H1 (cell line): ENCODE measurements around the gene MBP. TPM values are rescaled to one million over a fixed set of nuclear protein-coding genes. Genes with fewer than 3 reads are reported as not detected.

Experiments used
- CTCF ChIA-PET: fragments of 300-600 bp; sonication (Branson Sonifier 250); formaldehyde crosslinking; loops from one replicate; lab custom pipeline; 2021; ENCODE audit not compliant: partially characterized antibody; lab: Charles Lee
- POLR2A ChIA-PET: fragments of 300-600 bp; sonication (Branson Sonifier 250); formaldehyde crosslinking; loops from one replicate; lab custom pipeline; 2021; ENCODE audit warnings: inconsistent platforms; ENCODE audit not compliant: partially characterized antibody; lab: Charles Lee
- DNase-seq, 2 experiments: peaks; one replicate each; pipeline versions ENCODE4 v3.0.0 to v3.0.0-alpha.2; 2010 to 2022; ENCODE audit warnings: low spot score in 2 of 2, low read depth in 1 of 2, mixed read lengths in 1 of 2
- FAIRE-seq: peaks from 2 replicates; lab custom pipeline; 2011; peaks lifted over from hg19 to GRCh38; lab: Jason Lieb, UNC
- H2AFZ ChIP-seq: 2 replicates; pipeline ENCODE4 v1.8.1; 2012; ENCODE audit warnings: low read length, inconsistent platforms
- H2AK5ac ChIP-seq: 2 replicates; pipeline ENCODE4 v1.6.1; 2013; ENCODE audit warnings: low read depth, low read length
- H2BK120ac ChIP-seq: replicated peaks from 2 replicates; pipeline ENCODE3; 2013; ENCODE audit warnings: low read depth, low read length, inconsistent platforms
- H2BK12ac ChIP-seq: 2 replicates; pipeline ENCODE4 v1.6.1; 2013; ENCODE audit warnings: low read depth, low read length
- H2BK15ac ChIP-seq: 2 replicates; pipeline ENCODE4 v1.6.1; 2013; ENCODE audit warnings: low read length
- H2BK20ac ChIP-seq: 2 replicates; pipeline ENCODE4 v1.6.1; 2013; ENCODE audit warnings: low read length
- H2BK5ac ChIP-seq: 2 replicates; pipeline ENCODE4 v1.6.1; 2013; ENCODE audit warnings: low read depth, low read length
- H3K14ac ChIP-seq: 2 replicates; pipeline ENCODE4 v1.6.1; 2013; ENCODE audit warnings: inconsistent platforms; ENCODE audit not compliant: insufficient read length
- H3K18ac ChIP-seq: 2 replicates; pipeline ENCODE4 v1.6.1; 2013; ENCODE audit warnings: low read length; ENCODE audit errors: extremely low read depth
- H3K23ac ChIP-seq: 2 replicates; pipeline ENCODE4 v1.6.1; 2013; ENCODE audit warnings: inconsistent platforms; ENCODE audit not compliant: insufficient read length
- H3K23me2 ChIP-seq: 2 replicates; pipeline ENCODE4 v1.6.1; 2013; ENCODE audit warnings: low read depth, low read length
- H3K27ac ChIP-seq: 2 replicates; pipeline ENCODE4 v1.6.1; 2011; ENCODE audit warnings: low read depth, low read length, inconsistent platforms
- H3K27me3 ChIP-seq, 4 experiments: replicated peaks in 1 of 4; 1 replicate in 1 of 4; 2 replicates in 3 of 4; pipeline versions ENCODE4 v1.6.1 to v1.8.1; 2011 to 2013; ENCODE audit warnings: low read length in 3 of 4, mild to moderate bottlenecking in 3 of 4, inconsistent platforms in 2 of 4, mixed read lengths in 2 of 4, moderate library complexity in 1 of 4; ENCODE audit not compliant: control insufficient read depth in 3 of 4, insufficient read depth in 3 of 4; ENCODE audit errors: extremely low read depth in 1 of 4
- H3K36me3 ChIP-seq, 4 experiments: 2 replicates each; pipeline versions ENCODE4 v1.6.1 to v1.8.1; 2011 to 2013; ENCODE audit warnings: mild to moderate bottlenecking in 4 of 4, low read length in 3 of 4, moderate library complexity in 2 of 4, control low read depth in 1 of 4, inconsistent platforms in 1 of 4; ENCODE audit not compliant: insufficient read depth in 4 of 4, control insufficient read depth in 2 of 4
- H3K4ac ChIP-seq: replicated peaks from 2 replicates; pipeline ENCODE3; 2013; ENCODE audit warnings: low read length, low read depth, mixed read lengths, inconsistent platforms; ENCODE audit not compliant: insufficient read length
- H3K4me1 ChIP-seq, 4 experiments: replicated peaks in 1 of 4; 1 replicate in 1 of 4; 2 replicates in 3 of 4; pipeline versions ENCODE4 v1.6.1 to v1.8.1; 2011 to 2013; ENCODE audit warnings: low read length in 3 of 4, inconsistent platforms in 2 of 4, mixed read lengths in 1 of 4; ENCODE audit not compliant: insufficient read depth in 4 of 4, control insufficient read depth in 3 of 4
- H3K4me2 ChIP-seq, 2 experiments: 2 replicates each; pipeline versions ENCODE4 v1.6.1 to v1.8.1; 2011 to 2013; ENCODE audit warnings: low read depth in 2 of 2, low read length in 2 of 2, control low read depth in 1 of 2, inconsistent platforms in 1 of 2, mild to moderate bottlenecking in 1 of 2; ENCODE audit not compliant: insufficient read depth in 1 of 2
- H3K4me3 ChIP-seq, 4 experiments: fragments of 200-600, 300-600 bp in 1 of 4; sonication (generic), shearing (Covaris generic), sonication (Bioruptor Twin) in 1 of 4; 2 replicates each; pipeline versions ENCODE4 v1.5.1 to v1.8.1; 2011 to 2016; ENCODE audit warnings: low read length in 4 of 4, low read depth in 3 of 4, control low read depth in 2 of 4, inconsistent platforms in 2 of 4, mild to moderate bottlenecking in 2 of 4, mixed read lengths in 1 of 4, moderate library complexity in 1 of 4; ENCODE audit not compliant: insufficient read depth in 2 of 4; ENCODE audit errors: extremely low read depth in 1 of 4
- H3K56ac ChIP-seq: replicated peaks from 2 replicates; pipeline ENCODE3; 2013; ENCODE audit warnings: low read depth, mild to moderate bottlenecking, mixed read lengths, low read length, inconsistent platforms; ENCODE audit not compliant: insufficient read length
- H3K79me1 ChIP-seq: 2 replicates; pipeline ENCODE4 v1.6.1; 2013; ENCODE audit warnings: low read depth, low read length, control low read depth
- H3K79me2 ChIP-seq, 2 experiments: 2 replicates each; pipeline versions ENCODE4 v1.6.1 to v1.8.1; 2012 to 2013; ENCODE audit warnings: low read length in 2 of 2, mild to moderate bottlenecking in 2 of 2, inconsistent platforms in 1 of 2; ENCODE audit not compliant: insufficient read depth in 2 of 2, control insufficient read depth in 1 of 2
- H3K9ac ChIP-seq, 4 experiments: replicated peaks in 1 of 4; 1 replicate in 1 of 4; 2 replicates in 3 of 4; pipeline versions ENCODE4 v1.6.1 to v1.8.1; 2011 to 2013; ENCODE audit warnings: low read depth in 3 of 4, low read length in 3 of 4, control low read depth in 2 of 4, mild to moderate bottlenecking in 2 of 4, moderate library complexity in 2 of 4, inconsistent platforms in 1 of 4; ENCODE audit errors: extremely low read depth in 1 of 4
- H3K9me3 ChIP-seq, 2 experiments: 2 replicates each; pipeline versions ENCODE4 v1.6.1 to v1.8.1; 2012 to 2013; ENCODE audit warnings: mild to moderate bottlenecking in 2 of 2, moderate library complexity in 2 of 2, control low read depth in 1 of 2, inconsistent platforms in 1 of 2, low read depth in 1 of 2, low read length in 1 of 2, mixed read lengths in 1 of 2; ENCODE audit not compliant: insufficient read depth in 2 of 2
- H4K20me1 ChIP-seq, 2 experiments: replicated peaks in 1 of 2; 2 replicates each; pipeline versions ENCODE3 to v1.8.1; 2011 to 2013; ENCODE audit warnings: inconsistent platforms in 2 of 2, low read length in 2 of 2, mild to moderate bottlenecking in 1 of 2; ENCODE audit not compliant: insufficient read depth in 2 of 2, control insufficient read depth in 1 of 2
- H4K5ac ChIP-seq: 2 replicates; pipeline ENCODE4 v1.6.1; 2013; ENCODE audit warnings: low read length, low read depth, mixed read lengths, inconsistent platforms; ENCODE audit not compliant: insufficient read length
- H4K8ac ChIP-seq: 2 replicates; pipeline ENCODE4 v1.8.0; 2013; ENCODE audit warnings: mild to moderate bottlenecking, moderate library complexity, low read length, inconsistent platforms; ENCODE audit not compliant: insufficient read depth; ENCODE audit errors: extremely low read depth
- H4K91ac ChIP-seq: replicated peaks from 2 replicates; pipeline ENCODE3; 2013; ENCODE audit warnings: low read length, mixed read lengths, inconsistent platforms; ENCODE audit not compliant: insufficient read length
- CBX5 ChIP-seq: fragments of 300-800, 300-1000 bp; sonication (generic); IDR thresholded peaks from 2 replicates; pipeline ENCODE4 v1.7.1; 2016; ENCODE audit warnings: antibody characterized with exemption, low read length, low read depth
- GABPA ChIP-seq: IDR thresholded peaks from 2 replicates; pipeline ENCODE4 v1.6.1; 2011; ENCODE audit warnings: mild to moderate bottlenecking, low read length, moderate library complexity, borderline replicate concordance; ENCODE audit not compliant: insufficient read depth
- GTF2F1 ChIP-seq: IDR thresholded peaks from 2 replicates; pipeline ENCODE4 v1.6.1; 2012; ENCODE audit warnings: low read depth, low read length, improper control_type of control experiment, borderline replicate concordance
- HDAC2 ChIP-seq, 2 experiments: fragments of 300-600 bp in 1 of 2; sonication (generic) in 1 of 2; IDR thresholded peaks; 2 replicates each; pipeline ENCODE4 v1.6.1; 2011 to 2012; ENCODE audit warnings: low read depth in 2 of 2, low read length in 2 of 2, mild to moderate bottlenecking in 2 of 2, moderate library complexity in 2 of 2, borderline replicate concordance in 1 of 2, inconsistent platforms in 1 of 2
- NANOG ChIP-seq: IDR thresholded peaks from 2 replicates; pipeline ENCODE4 v1.6.1; 2011; ENCODE audit warnings: low read length, low read depth, mild to moderate bottlenecking, inconsistent platforms; ENCODE audit not compliant: insufficient read depth, poor library complexity, severe bottlenecking
- PHF8 ChIP-seq: fragments of 200-600 bp; sonication (generic); conservative IDR thresholded peaks from 2 replicates; pipeline ENCODE4 v1.7.1; 2012; ENCODE audit warnings: low read depth, mild to moderate bottlenecking, inconsistent platforms, low read length, moderate library complexity
- POU5F1 ChIP-seq: IDR thresholded peaks from 2 replicates; pipeline ENCODE4 v1.6.1; 2011; ENCODE audit warnings: low read depth, mild to moderate bottlenecking, low read length, moderate library complexity
- TAF7 ChIP-seq: optimal IDR thresholded peaks from 2 replicates; pipeline ENCODE3; 2011; ENCODE audit warnings: low read depth, mild to moderate bottlenecking, inconsistent platforms, low read length, moderate library complexity, borderline replicate concordance
- YY1 ChIP-seq: IDR thresholded peaks from 2 replicates; pipeline ENCODE4 v1.6.1; 2011; ENCODE audit warnings: low read depth, mild to moderate bottlenecking, low read length
- WGBS, 2 experiments: shearing (Covaris generic) in 1 of 2; methylation state at CpG; one replicate each; pipeline versions ENCODE4 v1.1.6 to v1.1.7; 2013 to 2015; ENCODE audit warnings: low lambda C conversion rate in 2 of 2, mixed read lengths in 2 of 2, inconsistent platforms in 1 of 2, low coverage in 1 of 2, missing lambda C conversion rate in 1 of 2; ENCODE audit not compliant: insufficient replicate concordance in 2 of 2, insufficient coverage in 1 of 2, insufficient read length in 1 of 2; ENCODE audit errors: extremely low coverage in 1 of 2, missing lambda C conversion rate in 1 of 2; 5-methylcytosine and 5-hydroxymethylcytosine counted together
- polyA plus RNA-seq, 7 experiments: library from polyadenylated mRNA; depleted of rRNA in 3 of 7; stranded (reverse) in 5 of 7; unstranded in 2 of 7; fragments of >200 nt in 5 of 7; fragments of 200-250 nt in 2 of 7; gene quantifications; 1 replicate in 5 of 7; 2 replicates in 1 of 7; 4 replicates in 1 of 7; pipeline versions ENCODE4 v1.2.1 to v1.2.3, GENCODE V29; 2011 to 2013; ENCODE audit warnings: missing spikeins in 2 of 7, mixed read lengths in 2 of 7
- total RNA-seq: library from RNA; stranded (reverse); fragmentation: NEBNext Ultra II Directional; extraction: Animal tissue kit (Norgen Biotek cat#: 25700); gene quantifications from 2 replicates; pipeline ENCODE4 v1.2.1, GENCODE V29; 2021
- TF ChIP-seq, protein P1 (sequence below), 3 experiments: IDR thresholded peaks; 1 replicate in 2 of 3; 2 replicates in 1 of 3; pipeline versions ENCODE4 v1.5.1 to v1.6.1; 2011; ENCODE audit warnings: low read length in 3 of 3, mild to moderate bottlenecking in 3 of 3, inconsistent platforms in 2 of 3, low read depth in 1 of 3, moderate library complexity in 1 of 3; ENCODE audit not compliant: insufficient read depth in 1 of 3; ENCODE audit errors: control extremely low read depth in 1 of 3

The MBP gene
- total and polyA plus RNA-seq, 2 of the 8 experiments (the other 6 are each of a cell fraction or from before 2014, with no cell fraction given) = 7.7 to 19.2 TPM

DNA sequence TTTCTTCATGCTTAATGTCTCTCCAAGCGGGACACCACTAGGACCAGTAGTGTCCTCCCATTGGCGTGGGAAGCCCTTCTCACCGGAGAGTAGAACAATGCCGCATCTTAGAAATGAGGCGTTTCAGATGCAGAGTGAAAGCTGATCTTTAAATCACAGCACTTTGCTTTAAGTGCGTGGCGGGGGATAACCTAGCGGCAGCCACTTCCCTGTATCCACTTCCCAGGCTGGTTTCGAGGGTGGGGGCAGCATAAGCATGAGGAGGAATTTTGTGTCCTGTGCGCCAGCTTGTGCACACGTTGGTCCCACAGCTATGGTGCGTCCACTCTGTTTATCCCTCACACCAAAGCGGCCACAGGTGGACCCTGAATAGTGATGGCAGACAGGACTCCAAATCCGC is 63.1 kb downstream of the MBP start:
- H3K14ac ChIP-seq = no peak overlapping the region
- no peak overlapping the region for H2BK12ac ChIP-seq
- no peak overlapping the region for H3K23ac ChIP-seq
- no peak overlapping the region for H3K18ac ChIP-seq
- no peak overlapping the region for H3K4ac ChIP-seq
- H2BK20ac ChIP-seq = no peak overlapping the region
- H3K79me2 ChIP-seq = no peaks in the 10 kb centered on the region
- H4K5ac ChIP-seq = no peak overlapping the region
- no peaks in the 10 kb centered on the region for H3K27me3 ChIP-seq
- no peaks in the 10 kb centered on the region for H3K36me3 ChIP-seq
- H3K4me3 ChIP-seq = no peak overlapping the region
- H3K23me2 ChIP-seq = no peaks in the 10 kb centered on the region
- H2AK5ac ChIP-seq = peak overlapping the region; percentile 79
- no peak for DNase-seq
- FAIRE-seq = no peak
- H3K27ac ChIP-seq = no peak overlapping the region
- 0 out of 4 replicates have a peak overlapping the region, but pooled peaks of 1 of the 2 experiments have one; percentile 20 for H3K4me2 ChIP-seq
- no peak overlapping the region for H2BK15ac ChIP-seq
- CTCF ChIA-PET = interaction anchor here (0.6 to 3.2 kb wide), 14 partner anchors 10 to 947 kb away, joined by 3 to 18 read pairs (median 3); no protein-coding TSS in a partner anchor
- H3K79me1 ChIP-seq = no peaks in the 10 kb centered on the region; the same call in 1 of the 2 replicates
- peaks cover 0 to 6% (median 2%) of the 10 kb centered on the region in 4 experiments; a peak in 4 of 7 replicates for H3K4me1 ChIP-seq
- no peak overlapping the region for H4K8ac ChIP-seq
- H4K20me1 ChIP-seq = peaks cover 0 to 4% of the 10 kb centered on the region in 2 experiments
- H3K9me3 ChIP-seq = no peaks in the 10 kb centered on the region
- no peak overlapping the region for H3K9ac ChIP-seq
- H2AFZ ChIP-seq = no peak overlapping the region
- H2BK5ac ChIP-seq = no peak overlapping the region
- H4K91ac ChIP-seq = no peak overlapping the region
- POLR2A ChIA-PET = interaction anchor here (0.8 kb wide), 1 partner anchor 15 kb away, joined by 4 read pairs; no protein-coding TSS in a partner anchor
- WGBS, 2 experiments = 70% methylated on average over 14 of the region's 14 CpGs; no CpG with 5 or more reads in 1 of the 2 experiments
- no peak overlapping the region for H2BK120ac ChIP-seq
- H3K56ac ChIP-seq = no peak overlapping the region
- TF ChIP-seq TAF7 = no peak
- TF ChIP-seq GABPA = no peak
- no peak for TF ChIP-seq POU5F1
- TF ChIP-seq YY1 = no peak
- no peak for TF ChIP-seq CBX5
- TF ChIP-seq, protein P1, sequence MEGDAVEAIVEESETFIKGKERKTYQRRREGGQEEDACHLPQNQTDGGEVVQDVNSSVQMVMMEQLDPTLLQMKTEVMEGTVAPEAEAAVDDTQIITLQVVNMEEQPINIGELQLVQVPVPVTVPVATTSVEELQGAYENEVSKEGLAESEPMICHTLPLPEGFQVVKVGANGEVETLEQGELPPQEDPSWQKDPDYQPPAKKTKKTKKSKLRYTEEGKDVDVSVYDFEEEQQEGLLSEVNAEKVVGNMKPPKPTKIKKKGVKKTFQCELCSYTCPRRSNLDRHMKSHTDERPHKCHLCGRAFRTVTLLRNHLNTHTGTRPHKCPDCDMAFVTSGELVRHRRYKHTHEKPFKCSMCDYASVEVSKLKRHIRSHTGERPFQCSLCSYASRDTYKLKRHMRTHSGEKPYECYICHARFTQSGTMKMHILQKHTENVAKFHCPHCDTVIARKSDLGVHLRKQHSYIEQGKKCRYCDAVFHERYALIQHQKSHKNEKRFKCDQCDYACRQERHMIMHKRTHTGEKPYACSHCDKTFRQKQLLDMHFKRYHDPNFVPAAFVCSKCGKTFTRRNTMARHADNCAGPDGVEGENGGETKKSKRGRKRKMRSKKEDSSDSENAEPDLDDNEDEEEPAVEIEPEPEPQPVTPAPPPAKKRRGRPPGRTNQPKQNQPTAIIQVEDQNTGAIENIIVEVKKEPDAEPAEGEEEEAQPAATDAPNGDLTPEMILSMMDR (IDR thresholded peaks at IDR 0.05; ENCODE audit: control extremely low read depth in 1 of 3, insufficient read depth in 1 of 3, low read depth in 1 of 3, low read length in 3 of 3) = no peak
- TF ChIP-seq PHF8 = no peak
- no peak for TF ChIP-seq GTF2F1
- no peak for TF ChIP-seq NANOG
- TF ChIP-seq HDAC2 (IDR thresholded peaks at IDR 0.05; ENCODE audit: borderline replicate concordance in 1 of 2, low read depth in 2 of 2, low read length in 2 of 2) = no peak
